Activated naive CD8-positive, alpha-beta T cell treated with anti-CD3 and anti-CD28 coated beads, Interleukin-2, amount 10 ng/mL, durations not matched to agents 7 days and 5 days (primary cell): ENCODE measurements around the gene PAK6. TPM values are rescaled to one million over a fixed set of nuclear protein-coding genes. Genes with fewer than 3 reads are reported as not detected.

Source experiments
- ATAC-seq: fragments of 150-1000 bp; cut with Tn5 transposase; one replicate; pipeline ENCODE4 v1.10.0; 2021; ENCODE audit warnings: low read depth, moderate library complexity
- POLR2A ChIA-PET: fragments of 350-600 bp; sonication (Branson Sonifier 250); formaldehyde crosslinking; loops from one replicate; lab custom pipeline; 2021; ENCODE audit warnings: antibody characterized with exemption; lab: Charles Lee
- DNase-seq: peaks from one replicate; pipeline ENCODE4 v3.0.0; 2021
- H3K27ac Mint-ChIP-seq: one replicate; pipeline ENCODE4 v1.8.0; 2022; ENCODE audit warnings: mild to moderate bottlenecking, mixed read lengths
- H3K27me3 Mint-ChIP-seq: one replicate; pipeline ENCODE4 v1.8.0; 2022; ENCODE audit warnings: mild to moderate bottlenecking, moderate library complexity, mixed read lengths
- H3K36me3 Mint-ChIP-seq: one replicate; pipeline ENCODE4 v1.8.0; 2021; ENCODE audit warnings: mild to moderate bottlenecking, mixed read lengths
- H3K4me1 Mint-ChIP-seq: one replicate; pipeline ENCODE4 v1.8.0; 2021; ENCODE audit warnings: mixed read lengths
- H3K4me3 Mint-ChIP-seq: one replicate; pipeline ENCODE4 v1.8.0; 2022; ENCODE audit warnings: mild to moderate bottlenecking, moderate library complexity, mixed read lengths
- H3K9me3 Mint-ChIP-seq: one replicate; pipeline ENCODE4 v1.8.0; 2021; ENCODE audit warnings: mixed read lengths
- total RNA-seq, 2 experiments: library from RNA; stranded (reverse); gene quantifications; one replicate each; pipeline ENCODE4 v1.2.3, GENCODE V29; 2021

Gene PAK6
- total RNA-seq, 2 experiments from 2014 or later: 0.91 to 1.3 TPM

GRCh38 chr15:40323953-40324937 lies 85.4 kb downstream of the PAK6 start:
- DNase-seq: no peak

GRCh38 chr15:40325188-40325587 lies 86.3 kb downstream of the PAK6 start:
- H3K4me1 Mint-ChIP-seq: peaks cover 33% of the 10 kb centered on the region
- POLR2A ChIA-PET: interaction anchor here (0.6 to 2.2 kb wide), 5 partner anchors 9 to 118 kb away, joined by 3 to 10 read pairs (median 3); partner anchors contain the start of gene PLCB2

More at GRCh38 chr15:40323953-40324937, 85.4 kb downstream of the PAK6 start:
- peak overlapping the region; percentile 74 for H3K4me3 Mint-ChIP-seq
- no peaks in the 10 kb centered on the region for H3K9me3 Mint-ChIP-seq
- H3K27ac Mint-ChIP-seq: no peak overlapping the region
- POLR2A ChIA-PET: interaction anchor here (0.6 to 4.4 kb wide), 4 partner anchors 10 to 17 kb away, joined by 3 to 38 read pairs (median 8); partner anchors contain the start of gene PLCB2
- H3K36me3 Mint-ChIP-seq: peaks cover 7% of the 10 kb centered on the region
- H3K4me1 Mint-ChIP-seq: peaks cover 33% of the 10 kb centered on the region
- no peak for ATAC-seq
- peaks cover 14% of the 10 kb centered on the region for H3K27me3 Mint-ChIP-seq

DNA sequence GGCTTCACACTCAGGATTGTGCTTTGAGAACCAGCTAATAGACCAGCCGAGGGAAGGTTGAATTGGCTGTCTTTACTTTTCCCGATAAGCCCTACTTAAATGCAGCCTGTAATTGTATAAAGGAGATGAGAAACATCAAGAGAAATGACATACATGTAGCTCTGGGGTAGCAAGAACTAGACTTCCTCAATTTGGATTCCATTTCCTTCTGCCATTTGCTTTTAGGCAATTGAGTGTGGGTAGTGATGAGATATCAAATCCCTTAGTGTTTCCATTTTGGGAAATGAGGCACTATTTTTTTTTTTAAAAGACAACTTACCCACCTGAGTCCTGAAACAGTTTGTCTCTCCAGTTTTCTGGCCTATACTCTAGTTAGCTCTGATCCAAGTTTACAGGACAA lies 86.8 kb downstream of the PAK6 start:
- POLR2A ChIA-PET: interaction anchor here (0.7 to 2.2 kb wide), 4 partner anchors 11 to 118 kb away, joined by 3 to 10 read pairs (median 4); partner anchors contain the start of gene PLCB2
- DNase-seq (no peak), ATAC-seq (no peak)
- Mint-ChIP-seq H3K36me3 (peaks cover 7% of the 10 kb centered on the region), H3K9me3 (no peaks in the 10 kb centered on the region), H3K27ac (no peak overlapping the region), H3K4me1 (peaks cover 33% of the 10 kb centered on the region), H3K27me3 (peaks cover 7% of the 10 kb centered on the region), H3K4me3 (no peak overlapping the region)

More at GRCh38 chr15:40325188-40325587, 86.3 kb downstream of the PAK6 start:
- Mint-ChIP-seq H3K36me3 (peaks cover 7% of the 10 kb centered on the region), H3K27me3 (peaks cover 7% of the 10 kb centered on the region), H3K4me3 (peak overlapping the region; percentile 74), H3K9me3 (no peaks in the 10 kb centered on the region), H3K27ac (no peak overlapping the region)
- DNase-seq (no peak), ATAC-seq (no peak)

Other genes starting within 250 kb of the PAK6 start
- gene SRP14, start 199.9 kb upstream of the PAK6 start, total RNA-seq: 100 to 1,000 TPM; 155 to 170 TPM
- gene BMF, start 130.2 kb upstream of the PAK6 start, total RNA-seq: 10 to 100 TPM; 20.6 to 24.6 TPM
- gene BUB1B, start 78.0 kb upstream of the PAK6 start, total RNA-seq: 10 to 100 TPM; 59.3 TPM
- gene ANKRD63, start 44.0 kb downstream of the PAK6 start, total RNA-seq: under 1 TPM in 1 of 2 experiments, not detected in 1; 0.26 TPM
- 100 to 1,000 TPM; 173 to 174 TPM for gene PLCB2, start 68.9 kb downstream of the PAK6 start, total RNA-seq
- gene INAFM2, start 84.6 kb downstream of the PAK6 start, total RNA-seq: 1 to 10 TPM; 8.8 to 9.4 TPM
- gene CCDC9B, start 101.9 kb downstream of the PAK6 start, total RNA-seq: 1 to 10 TPM; 2.3 to 2.6 TPM
- not detected for gene PHGR1, start 112.0 kb downstream of the PAK6 start, total RNA-seq
- 1 to 10 TPM; 1.5 to 2.0 TPM for gene DISP2, start 119.2 kb downstream of the PAK6 start, total RNA-seq
- 10 to 100 TPM; 47.0 to 49.5 TPM for gene KNSTRN, start 143.7 kb downstream of the PAK6 start, total RNA-seq
- gene IVD, start 166.7 kb downstream of the PAK6 start, total RNA-seq: 10 to 100 TPM; 92.4 to 95.2 TPM
- gene BAHD1, start 201.9 kb downstream of the PAK6 start, total RNA-seq: 10 to 100 TPM; 29.6 to 30.0 TPM
- 10 to 100 TPM in 1 of 2 experiments, 1 to 10 TPM in 1; 9.8 to 10.8 TPM for gene CHST14, start 231.9 kb downstream of the PAK6 start, total RNA-seq